Endothelial cell of hepatic sinusoid (primary cell): ENCODE results near the gene NLRC4.
"Not testable (repeated sequence)": the region's sequence is repeated elsewhere in the genome, so short reads cannot be mapped to it uniquely, and the experiment has no call there.

Experiments
- in situ Hi-C: cut with HindIII; loops from 2 replicates; pipeline ENCODE4 v1.10.0; 2017; ENCODE audit warnings: low sequenced_read_pairs

Gene NLRC4

GRCh38 chr2:32246911-32247310 is 17.8 kb downstream of the NLRC4 start:
- in situ Hi-C loops, result no loop called here

GRCh38 chr2:32242331-32242730 is 22.4 kb downstream of the NLRC4 start:
- in situ Hi-C loops, result no loop called here

DNA sequence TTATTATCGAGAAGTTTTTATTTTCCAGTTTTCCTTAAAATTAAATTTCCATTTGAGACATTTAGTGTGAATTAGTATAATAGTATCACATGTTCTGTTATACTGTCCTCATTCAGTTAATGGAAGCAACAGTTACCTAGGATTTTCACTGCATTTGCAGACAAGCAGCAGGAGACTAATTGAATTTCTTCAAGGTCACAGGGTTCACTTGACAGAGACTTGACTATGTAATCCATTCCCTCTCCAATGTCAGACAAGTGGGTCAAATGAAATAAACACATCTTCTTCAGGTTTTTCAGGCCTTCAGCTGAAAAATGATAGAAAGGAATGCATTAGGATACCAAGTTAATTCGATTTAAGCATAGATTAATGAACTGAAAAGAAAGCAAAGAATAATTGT is 26.7 kb downstream of the NLRC4 start:
- in situ Hi-C loops, result no loop called here

DNA sequence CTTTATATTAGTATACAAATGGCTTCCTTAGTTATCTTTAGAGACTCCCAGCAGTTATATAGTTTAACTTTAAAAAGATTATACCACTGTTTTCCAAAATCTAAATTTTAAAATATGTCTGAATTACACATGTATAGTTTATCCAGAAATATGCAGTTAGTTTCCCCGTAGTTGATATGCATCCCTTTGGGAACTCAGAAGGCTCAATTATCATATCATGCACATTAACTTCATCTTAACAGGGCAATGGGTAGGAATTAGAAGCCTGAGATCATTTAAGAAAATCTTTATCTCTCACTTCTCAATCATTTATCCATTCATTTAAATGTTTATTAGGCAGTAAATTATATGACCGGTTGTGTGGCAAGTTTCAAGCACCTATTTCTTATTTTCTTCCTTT is 27.2 kb downstream of the NLRC4 start:
- in situ Hi-C loops, result no loop called here

DNA sequence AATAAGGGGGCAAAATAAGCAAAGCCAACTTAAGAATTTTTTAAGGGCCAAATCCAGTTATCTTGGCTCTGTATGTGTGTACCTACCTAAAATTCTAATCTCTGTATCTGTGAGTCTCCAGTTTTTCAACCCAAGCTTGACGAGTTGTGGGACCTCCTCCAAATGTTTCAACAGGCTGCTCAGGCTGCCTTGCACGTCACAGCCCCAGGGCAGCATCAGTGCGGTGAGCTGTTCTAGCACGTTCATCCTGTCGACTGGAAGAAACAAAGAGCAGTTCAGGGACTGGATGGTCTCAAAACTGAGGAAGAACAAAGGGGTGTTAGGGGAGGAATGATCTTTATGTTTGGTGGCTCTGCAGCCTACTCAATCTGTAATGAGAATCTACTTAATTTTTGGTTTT is 29.4 kb downstream of the NLRC4 start:
- in situ Hi-C loops, result no loop called here

DNA sequence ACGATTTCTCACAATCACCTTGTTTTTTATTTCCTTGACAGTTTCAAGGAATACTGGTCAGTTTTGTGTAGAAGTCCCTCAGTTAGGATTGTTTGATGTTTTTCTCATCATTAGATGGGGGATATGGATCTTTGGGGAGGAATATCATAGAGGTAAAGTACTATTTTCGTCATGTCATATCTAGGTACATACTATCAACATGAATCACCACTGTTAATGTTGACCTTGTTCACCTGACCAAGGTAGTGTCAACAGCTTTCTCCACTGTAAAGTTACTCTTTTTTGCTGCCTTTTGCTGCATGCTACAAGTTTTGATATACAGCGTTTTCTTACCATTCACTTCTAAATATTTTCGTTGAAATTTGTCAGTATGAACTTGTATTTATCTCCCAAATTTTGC is 32.7 kb downstream of the NLRC4 start:
- in situ Hi-C loops, result no loop called here

DNA sequence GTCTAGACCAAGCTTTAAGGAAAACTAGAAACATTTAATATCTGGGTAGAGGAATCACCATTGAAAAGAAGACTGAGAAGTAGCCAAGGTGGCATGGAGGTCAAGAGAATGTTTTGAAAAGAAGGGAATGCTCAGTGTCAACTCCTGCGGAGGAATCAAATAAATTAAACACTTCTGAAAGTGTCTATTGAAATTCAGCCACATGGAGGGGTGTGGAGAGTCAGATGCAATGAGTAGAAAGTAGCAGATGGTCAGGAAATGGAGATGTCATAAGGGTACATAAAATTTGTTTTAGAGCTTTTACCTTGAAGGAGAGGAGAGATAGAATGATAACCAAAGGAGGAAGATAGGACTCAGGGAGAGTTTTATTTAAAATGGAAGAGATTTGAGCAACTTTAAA is 35.1 kb downstream of the NLRC4 start:
- in situ Hi-C loops, result no loop called here

DNA sequence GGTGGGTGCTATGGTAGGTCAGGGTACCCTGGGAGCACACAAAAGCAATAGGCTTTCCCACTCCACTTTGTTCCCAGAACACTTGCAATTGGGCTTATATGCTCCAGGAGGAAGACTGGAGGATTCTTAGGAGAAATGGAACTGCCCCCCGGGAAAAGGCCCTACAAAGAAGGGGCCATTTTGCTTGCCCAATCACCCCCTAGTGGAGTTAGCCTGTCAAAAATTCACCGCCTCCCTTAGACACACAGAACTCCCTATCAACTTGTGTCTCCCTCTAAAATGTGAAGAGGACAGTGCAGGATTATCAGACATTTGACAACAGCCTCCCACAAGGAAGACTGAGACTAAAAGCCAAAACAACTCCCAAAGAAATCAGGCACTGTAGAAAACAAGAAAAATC is 36.5 kb downstream of the NLRC4 start:
- in situ Hi-C loops, result no loop called here

DNA sequence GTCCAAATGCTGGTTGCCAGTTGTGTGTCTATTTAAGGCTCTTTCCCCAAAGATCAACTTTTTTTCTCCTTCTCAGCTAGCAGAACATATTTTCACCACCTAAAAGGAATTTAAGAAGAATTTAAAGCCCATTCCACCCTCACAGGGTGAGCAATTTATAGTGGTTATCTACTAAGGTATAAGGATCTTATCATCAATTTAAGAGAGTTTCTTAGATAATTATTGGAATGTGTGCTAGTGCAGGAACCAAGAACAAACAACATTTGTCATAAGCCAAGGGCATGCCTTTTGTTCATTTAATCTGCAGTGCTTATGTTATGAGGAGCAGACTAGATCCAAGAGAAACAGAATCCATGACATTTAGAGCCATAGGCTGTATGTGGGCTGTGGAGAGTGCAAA is 37.2 kb downstream of the NLRC4 start:
- in situ Hi-C loops, result no loop called here

DNA sequence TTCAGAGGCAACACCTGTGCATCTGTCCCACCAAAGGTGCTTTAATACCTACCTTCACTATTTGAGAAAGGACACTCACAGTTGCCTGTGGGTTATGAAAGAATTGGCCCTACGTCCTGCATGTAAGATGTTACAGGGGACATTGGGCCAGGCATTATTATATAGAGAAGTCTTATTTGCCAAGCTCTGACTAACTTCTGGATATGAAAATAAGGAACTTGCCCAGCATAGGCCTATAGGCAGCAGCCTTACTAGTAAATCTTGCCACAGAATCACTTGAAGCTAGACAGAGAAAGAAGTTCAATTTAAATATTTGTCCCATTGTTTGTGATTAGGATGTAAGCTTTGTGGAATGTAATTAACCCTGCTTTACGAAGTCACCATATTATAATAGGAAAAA is 41.7 kb downstream of the NLRC4 start:
- in situ Hi-C loops, result no loop called here

DNA sequence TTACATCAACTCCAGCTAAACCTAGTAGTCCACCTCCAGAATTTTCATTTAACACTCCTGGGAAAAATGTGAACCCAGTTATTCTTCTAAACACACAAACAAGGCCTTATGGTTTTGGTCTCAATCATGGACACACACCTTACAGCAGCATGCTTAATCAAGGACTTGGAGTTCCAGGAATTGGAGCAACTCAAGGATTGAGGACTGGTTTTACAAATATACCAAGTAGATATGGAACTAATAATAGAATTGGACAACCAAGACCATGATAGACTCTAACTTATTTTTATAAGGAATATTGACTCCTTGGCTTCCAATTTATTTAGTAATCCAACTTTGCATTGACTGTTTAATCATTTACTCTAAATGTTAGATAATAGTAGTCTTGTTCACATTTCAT is 44.2 kb downstream of the NLRC4 start:
- in situ Hi-C loops, result no loop called here

DNA sequence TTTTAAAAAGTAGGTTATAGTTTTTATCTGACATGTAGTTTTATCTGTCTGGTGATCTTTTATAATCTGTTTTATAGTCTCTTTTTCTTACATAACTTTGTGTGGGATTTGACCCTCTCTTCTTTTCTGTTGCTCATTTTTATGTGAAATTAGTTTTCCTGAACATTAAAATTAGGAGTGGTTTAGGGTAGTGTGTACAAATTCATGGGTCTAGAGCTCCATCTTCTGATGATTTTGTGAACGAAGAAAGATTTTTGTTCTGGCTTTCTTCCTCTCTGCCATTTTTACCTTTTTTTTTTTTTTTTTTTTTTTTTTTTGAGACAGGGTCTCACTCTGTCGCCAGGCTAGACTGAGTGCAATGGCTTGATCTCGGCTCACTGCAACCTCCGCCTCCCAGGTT is 52.4 kb downstream of the NLRC4 start:
- in situ Hi-C loops, result no loop called here

DNA sequence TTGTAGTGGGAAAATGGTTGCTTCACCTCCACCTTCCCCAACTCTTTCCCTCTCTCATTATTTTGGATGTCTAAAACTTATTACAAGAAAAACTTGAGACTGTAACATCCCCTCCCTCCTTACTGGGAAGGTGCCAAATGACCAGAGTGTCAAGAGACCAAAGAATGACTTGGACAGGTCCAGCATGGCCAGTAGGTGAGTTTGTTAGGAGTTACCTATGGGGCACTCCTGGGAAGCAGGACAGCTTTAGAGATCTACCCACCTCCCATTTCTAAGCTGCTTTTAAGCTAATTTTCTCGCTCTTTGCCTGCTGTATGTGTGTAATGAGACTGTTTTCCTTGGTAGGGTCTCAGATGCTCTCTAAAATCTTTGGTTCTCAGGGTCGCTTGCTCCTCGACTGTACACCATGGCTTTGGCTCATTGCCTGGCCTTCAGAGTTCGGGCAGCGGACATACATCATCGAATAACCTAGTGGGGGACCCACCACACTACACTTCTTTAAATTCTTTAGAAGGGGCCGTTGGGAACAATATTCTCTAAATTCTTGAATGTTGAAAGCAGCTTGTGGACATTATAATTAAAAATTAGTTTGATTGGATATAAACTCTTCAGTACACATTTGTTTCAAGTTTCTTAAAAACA is 53.8 kb downstream of the NLRC4 start:
- in situ Hi-C loops, result no loop called here

DNA sequence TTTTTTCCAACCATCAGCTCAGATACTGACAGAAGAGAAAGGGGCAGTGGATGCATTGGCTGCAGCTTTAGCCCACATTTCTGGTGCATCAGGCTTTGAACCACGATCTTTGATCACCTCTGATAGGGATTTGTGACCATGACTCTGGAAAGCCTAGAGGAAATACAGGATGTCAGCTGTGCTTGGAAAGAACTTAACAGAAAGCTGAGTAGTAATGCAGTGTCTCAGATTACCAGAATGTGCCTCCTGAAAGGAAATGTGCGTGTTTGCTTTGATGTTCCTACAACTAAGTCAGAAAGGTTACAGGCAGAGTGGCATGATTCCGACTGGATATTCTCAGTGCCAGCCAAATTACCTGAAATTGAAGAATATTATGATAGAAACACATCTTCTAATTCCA is 61.3 kb downstream of the NLRC4 start:
- in situ Hi-C loops, result not testable (repeated sequence)

DNA sequence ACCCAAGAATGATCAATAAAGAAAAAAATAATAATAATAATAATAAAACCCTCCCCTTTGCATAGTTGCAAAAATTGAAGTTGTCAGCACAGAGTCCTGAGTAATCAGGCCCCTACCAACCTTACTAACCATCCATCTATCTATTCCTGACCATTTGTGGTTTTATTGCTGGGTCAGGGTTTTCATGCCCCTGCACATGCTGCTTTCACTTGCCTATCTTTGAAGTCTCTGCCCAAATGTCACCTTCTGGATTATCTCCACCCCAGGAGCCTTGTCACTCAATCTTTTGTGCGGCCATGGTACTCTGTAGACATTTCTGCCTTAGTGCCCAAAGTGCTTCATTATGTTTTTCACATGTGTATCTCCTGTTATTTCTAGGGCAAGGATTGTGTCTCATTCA is 63.9 kb downstream of the NLRC4 start:
- in situ Hi-C loops, result no loop called here

DNA sequence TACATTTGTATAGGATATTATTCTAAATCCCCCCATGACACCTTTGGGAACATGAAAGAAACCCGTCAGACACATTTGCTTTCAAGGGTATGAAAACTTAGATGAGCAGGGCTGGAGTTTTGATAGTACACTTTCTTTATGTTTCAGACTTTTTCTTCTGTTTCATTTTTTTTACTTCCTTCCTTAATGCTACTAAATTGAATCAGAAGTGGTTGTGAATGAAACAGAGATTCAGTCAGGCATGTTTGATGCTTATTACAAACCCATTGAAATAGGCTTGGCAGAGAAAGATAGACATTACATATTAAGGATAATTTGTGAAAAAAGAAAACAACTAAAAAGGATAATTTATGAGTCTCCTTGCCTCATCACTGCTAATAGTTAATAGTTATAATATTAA is 72.3 kb downstream of the NLRC4 start:
- in situ Hi-C loops, result loop anchor here (5.0 kb wide), 1 partner anchor 60 kb away; no protein-coding TSS in a partner anchor

- in situ Hi-C loops, result no loop called here
These were observed 75.7 kb downstream of the NLRC4 start for GRCh38 chr2:32189011-32189410.

DNA sequence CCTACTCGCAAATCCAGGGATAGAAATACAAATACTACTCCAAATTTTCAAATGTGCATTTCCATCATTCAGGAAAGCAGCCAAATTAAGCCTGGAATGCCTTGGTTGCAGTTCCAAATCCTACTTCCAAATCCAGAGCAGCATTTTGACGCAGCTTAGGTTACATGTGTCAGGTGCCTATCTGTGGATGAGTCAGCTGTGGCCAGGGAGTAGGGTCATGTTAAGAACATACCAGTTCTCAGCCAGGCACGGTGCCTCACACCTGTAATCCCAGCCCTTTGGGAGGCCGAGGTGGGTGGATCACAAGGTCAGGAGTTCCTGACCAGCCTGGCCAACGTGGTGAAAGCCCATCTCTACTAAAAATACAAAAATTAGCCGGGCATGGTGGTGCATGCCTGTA is 82.0 kb downstream of the NLRC4 start:
- in situ Hi-C loops, result no loop called here
